Heart left ventricle (tissue), 16 donors: ENCODE results near the gene ORM2. TPM values are rescaled to one million over a fixed set of nuclear protein-coding genes. Genes with fewer than 3 reads are reported as not detected.

Experiments
- ATAC-seq, 4 donors: fragments of 200-7000 bp; cut with Tn5 transposase; one replicate each; pipeline ENCODE4 v1.9.1; 2020 to 2022; ENCODE audit warnings: moderate library complexity in 4 of 4, mild to moderate bottlenecking in 3 of 4, moderate number of reproducible peaks in 1 of 4
- DNase-seq, 5 donors: peaks; one replicate each; pipeline ENCODE4 v3.0.0-alpha.2; 2020
- H3K27ac ChIP-seq, 12 donors: fragments of 200-600 bp; sonication (generic) in 4 of 12; one replicate each; pipeline versions ENCODE4 v1.5.0 to v1.8.0; 2016 to 2022; ENCODE audit warnings: mild to moderate bottlenecking in 2 of 12
- H3K27me3 ChIP-seq, 9 donors: fragments of 200-600 bp; sonication (generic) in 2 of 9; one replicate each; pipeline versions ENCODE4 v1.5.1 to v1.8.0; 2016 to 2022; ENCODE audit warnings: mild to moderate bottlenecking in 3 of 9
- H3K36me3 ChIP-seq, 9 donors: fragments of 200-600 bp; sonication (generic) in 2 of 9; one replicate each; pipeline versions ENCODE4 v1.5.0 to v1.8.0; 2018 to 2022; ENCODE audit warnings: mild to moderate bottlenecking in 2 of 9
- H3K4me1 ChIP-seq, 12 donors: fragments of 200-600 bp; sonication (generic) in 4 of 12; one replicate each; pipeline versions ENCODE4 v1.5.0 to v1.8.0; 2016 to 2022; ENCODE audit warnings: mild to moderate bottlenecking in 3 of 12
- H3K4me3 ChIP-seq, 12 donors: fragments of 200-600 bp; sonication (generic) in 4 of 12; one replicate each; pipeline versions ENCODE4 v1.5.0 to v1.8.0; 2017 to 2022; ENCODE audit warnings: mild to moderate bottlenecking in 9 of 12, moderate library complexity in 4 of 12
- H3K9me3 ChIP-seq, 12 donors: fragments of 200-600 bp; sonication (generic) in 4 of 12; one replicate each; pipeline versions ENCODE4 v1.5.0 to v1.8.0; 2016 to 2022; ENCODE audit warnings: mild to moderate bottlenecking in 1 of 12
- POLR2A ChIP-seq, 2 donors: fragments of 450-650 bp; IDR thresholded peaks; one replicate each; pipeline ENCODE4 v1.6.1; 2017; ENCODE audit warnings: antibody characterized with exemption in 2 of 2, mild to moderate bottlenecking in 2 of 2, moderate library complexity in 2 of 2
- WGBS, 4 donors: extraction: QIAGEN DNeasy Blood & Tissue Kit in 2 of 4; methylation state at CpG; one replicate each; pipeline versions ENCODE4 v1.1.5 to v1.1.7; 2013 to 2018; 5-methylcytosine and 5-hydroxymethylcytosine counted together
- intact Hi-C, 10 donors: fragments of 100-400 bp; cut with DNase I; formaldehyde crosslinking; loops; one replicate each; pipeline versions ENCODE4 v1.11.1 to v1.14.2; 2022
- polyA plus RNA-seq, 2 donors: library from polyadenylated mRNA; stranded (reverse); fragments of 200-250 nt; gene quantifications; one replicate each; pipeline ENCODE4 v1.2.3, GENCODE V29; 2013
- total RNA-seq, 9 donors: library from RNA; depleted of rRNA in 2 of 9; stranded (reverse); fragments of >200 nt in 2 of 9; fragmentation: NEBNext Ultra II Directional in 3 of 9; extraction: Animal tissue kit (Norgen Biotek cat#: 25700) in 3 of 9; gene quantifications; one replicate each; pipeline versions ENCODE4 v1.1.0 to v1.2.4, GENCODE V29; 2016 to 2023
- TF ChIP-seq, protein P1 (sequence below), 12 donors: fragments of 200-600 bp; sonication (generic) in 4 of 12; IDR thresholded peaks; one replicate each; pipeline versions ENCODE4 v1.5.0 to v1.8.0; 2018 to 2022; ENCODE audit warnings: antibody characterized with exemption in 12 of 12, mild to moderate bottlenecking in 5 of 12
- donor health status: ischemic (EF 13 %, LVEDD 7.1; RV severe dilation, severe dysfunction).
- donor health status: healthy with polysubstance abuse.
- donor health status: DM: no; HTN: yes; CAD: no.
- donor health status: DM: no; HTN: no; CAD: no.
- donor health status: ischemic (EF 25% LVEDD 6.9; RV normal size, moderate dysfunction).
- donor health status: ischemic (EF 25% LVEDD 5.7; RV mildly dilated, moderate dysfunction).
- donor health status: healthy.
- donor health status: DM: yes; HTN: yes; CAD: no.
- donor health status: ischemic (EF 35%, LVEDD 5.7; RV mildly dilated, moderate dysfunction).
- donor health status: nonischemic (EF 11% LVEDD 7.7; RV severe dilation, severe dysfunction).
- donor health status: DM: yes; HTN: yes; CAD: no.
- donor health status: PGD.
- donor health status: ischemic (EF 29% LVEDD 5.4; RV normal size, mild dysfunction).
- donor health status: nonischemic (EF 23%, LVEDD 6.1; RV moderate dilation, normal function).

Gene ORM2
- total and polyA plus RNA-seq, 11 donors = 0.14 TPM; not detected in 10

DNA sequence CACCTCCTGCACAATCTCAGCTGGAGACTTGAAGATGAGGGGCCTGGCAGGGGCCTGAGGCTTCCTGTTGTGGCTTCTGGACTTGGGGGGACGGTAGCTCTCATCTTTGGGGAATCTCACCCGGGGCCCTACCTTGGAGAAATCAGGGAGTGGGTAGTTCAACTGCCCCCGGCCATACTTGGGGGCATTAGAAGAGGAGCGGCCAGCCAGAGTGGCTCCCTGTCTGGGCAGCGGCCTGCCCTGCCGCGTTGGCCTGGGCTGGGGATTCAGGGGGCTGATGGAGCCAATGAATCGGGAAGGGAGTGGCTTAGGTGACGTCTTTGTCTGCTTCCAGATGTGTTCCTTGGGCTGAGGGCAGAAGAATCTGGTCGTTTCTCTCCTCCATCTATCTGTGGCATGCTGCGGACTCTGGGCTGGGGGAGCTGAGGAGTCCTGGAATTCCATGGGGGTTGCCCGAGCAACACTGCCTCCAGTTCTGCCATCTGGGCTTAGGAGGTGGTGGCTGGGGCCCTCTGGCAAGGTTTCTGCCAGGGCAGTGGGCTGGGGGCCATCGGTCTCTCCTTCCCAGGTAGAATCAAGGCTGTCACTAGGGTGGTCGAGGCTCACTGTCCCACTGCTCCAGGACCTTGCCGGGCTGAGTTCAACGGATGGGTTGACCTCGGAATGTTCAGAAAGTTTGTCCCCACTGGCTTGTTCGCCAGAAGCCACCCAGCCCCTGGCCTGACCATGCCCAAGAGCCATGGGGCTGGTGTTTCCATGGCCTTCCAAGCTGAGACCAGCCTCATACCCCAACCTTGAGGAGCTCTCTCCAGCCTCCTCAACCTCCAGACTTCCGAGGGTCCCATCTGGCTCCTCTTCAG, 47.1 kb downstream of the ORM2 start:
- DNase-seq (peak in 2 of 5 donors; percentile 3 to 40), ATAC-seq (no peak)
- no peaks in the 10 kb centered on the region for H3K9me3 ChIP-seq
- intact Hi-C loops = no loop called here
- H3K4me3 ChIP-seq = no peak overlapping the region
- H3K27me3 ChIP-seq = no peaks in the 10 kb centered on the region
- peaks cover 0 to 75% (median 44%) of the 10 kb centered on the region in 9 donors for H3K36me3 ChIP-seq
- peak overlapping the region in 1 of 12 donors; percentile 15 for H3K27ac ChIP-seq
- H3K4me1 ChIP-seq = peaks cover 0 to 66% (median 13%) of the 10 kb centered on the region in 12 donors
- TF ChIP-seq POLR2A (IDR thresholded peaks at IDR 0.05) = no peak
- TF ChIP-seq, protein P1, sequence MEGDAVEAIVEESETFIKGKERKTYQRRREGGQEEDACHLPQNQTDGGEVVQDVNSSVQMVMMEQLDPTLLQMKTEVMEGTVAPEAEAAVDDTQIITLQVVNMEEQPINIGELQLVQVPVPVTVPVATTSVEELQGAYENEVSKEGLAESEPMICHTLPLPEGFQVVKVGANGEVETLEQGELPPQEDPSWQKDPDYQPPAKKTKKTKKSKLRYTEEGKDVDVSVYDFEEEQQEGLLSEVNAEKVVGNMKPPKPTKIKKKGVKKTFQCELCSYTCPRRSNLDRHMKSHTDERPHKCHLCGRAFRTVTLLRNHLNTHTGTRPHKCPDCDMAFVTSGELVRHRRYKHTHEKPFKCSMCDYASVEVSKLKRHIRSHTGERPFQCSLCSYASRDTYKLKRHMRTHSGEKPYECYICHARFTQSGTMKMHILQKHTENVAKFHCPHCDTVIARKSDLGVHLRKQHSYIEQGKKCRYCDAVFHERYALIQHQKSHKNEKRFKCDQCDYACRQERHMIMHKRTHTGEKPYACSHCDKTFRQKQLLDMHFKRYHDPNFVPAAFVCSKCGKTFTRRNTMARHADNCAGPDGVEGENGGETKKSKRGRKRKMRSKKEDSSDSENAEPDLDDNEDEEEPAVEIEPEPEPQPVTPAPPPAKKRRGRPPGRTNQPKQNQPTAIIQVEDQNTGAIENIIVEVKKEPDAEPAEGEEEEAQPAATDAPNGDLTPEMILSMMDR (IDR thresholded peaks at IDR 0.05) = no peak
- WGBS, 4 donors = 93 to 96% (median 96%) methylated on average over 15 to 19 of the region's 19 CpGs

DNA sequence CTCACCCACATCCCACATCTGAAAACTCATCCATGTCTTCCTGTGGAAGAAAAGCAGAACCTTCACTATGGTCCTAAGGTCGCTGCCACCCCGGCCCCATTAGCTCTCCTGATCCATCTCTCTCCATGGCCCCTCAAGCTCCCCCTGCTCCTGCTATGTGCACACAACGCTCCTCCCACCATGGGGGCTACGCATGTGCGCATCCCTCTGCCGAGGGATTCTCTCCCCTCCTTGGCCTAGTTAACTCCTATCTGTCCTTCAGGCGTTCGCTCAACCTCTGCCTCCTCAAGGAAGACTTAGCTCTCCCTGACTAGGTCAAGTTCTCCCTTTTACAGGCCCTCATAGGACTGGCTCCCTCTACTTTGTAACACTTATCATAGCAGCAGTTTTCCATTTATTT, 48.3 kb downstream of the ORM2 start:
- ATAC-seq = no peak
- peak in 2 of 5 donors; percentile 6 to 42 for DNase-seq
- no peaks in the 10 kb centered on the region for H3K9me3 ChIP-seq
- H3K27ac ChIP-seq = no peak overlapping the region
- 92 to 95% (median 92%) methylated on average over 8 of the region's 8 CpGs for WGBS, 4 donors
- TF ChIP-seq POLR2A (IDR thresholded peaks at IDR 0.05) = no peak
- TF ChIP-seq, protein P1 (IDR thresholded peaks at IDR 0.05) = no peak
- no peak overlapping the region for H3K4me3 ChIP-seq
- H3K4me1 ChIP-seq = peaks cover 0 to 66% (median 9%) of the 10 kb centered on the region in 12 donors
- peaks cover 0 to 74% (median 44%) of the 10 kb centered on the region in 9 donors for H3K36me3 ChIP-seq
- no peaks in the 10 kb centered on the region for H3K27me3 ChIP-seq
- intact Hi-C loops = no loop called here

DNA sequence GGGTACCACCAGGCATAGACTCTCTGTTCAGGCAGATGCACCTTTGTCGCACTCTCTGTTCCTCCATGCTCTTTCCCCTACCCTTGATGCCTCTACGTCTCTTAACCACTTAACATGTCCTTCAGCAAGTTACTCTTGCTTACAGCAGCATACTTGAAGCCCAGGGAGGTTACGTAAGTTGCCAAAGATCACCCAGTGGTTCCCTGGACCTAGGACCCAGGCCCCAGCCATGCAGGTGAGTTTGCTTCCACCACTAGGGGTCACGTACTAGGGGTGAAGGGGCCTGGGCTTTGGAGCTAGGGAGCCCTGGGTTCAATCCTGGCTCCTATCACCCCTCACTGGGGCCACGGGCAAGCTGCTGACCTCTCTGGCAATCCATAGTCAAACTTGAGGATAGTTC, 49.2 kb downstream of the ORM2 start:
- Histone ChIP-seq H3K4me1 (peaks cover 0 to 66% (median 15%) of the 10 kb centered on the region in 12 donors), H3K27me3 (no peaks in the 10 kb centered on the region), H3K36me3 (peaks cover 0 to 66% (median 40%) of the 10 kb centered on the region in 9 donors), H3K27ac (no peak overlapping the region), H3K9me3 (no peaks in the 10 kb centered on the region), H3K4me3 (no peak overlapping the region)
- TF ChIP-seq, protein P1 (IDR thresholded peaks at IDR 0.05) = no peak
- 94 to 98% (median 95%) methylated on average over 5 of the region's 5 CpGs for WGBS, 4 donors
- intact Hi-C loops = no loop called here
- ATAC-seq (no peak), DNase-seq (peak in 2 of 5 donors; percentile 5 to 28)

Other genes starting within 250 kb of the ORM2 start
- gene KIF12, start 230.6 kb upstream of the ORM2 start, total RNA-seq = under 1 TPM in 1 of 9 donors, not detected in 8; 0.21 TPM
- under 1 TPM in 1 of 2 donors, not detected in 1; 0.08 TPM for gene KIF12, start 230.6 kb upstream of the ORM2 start, polyA plus RNA-seq
- gene COL27A1, start 174.3 kb upstream of the ORM2 start, total RNA-seq = 10 to 100 TPM in 1 of 9 donors, 1 to 10 TPM in 8; 2.3 to 10.8 (median 5.2) TPM
- 10 to 100 TPM in 1 of 2 donors, 1 to 10 TPM in 1; 2.7 to 14.2 TPM for gene COL27A1, start 174.3 kb upstream of the ORM2 start, polyA plus RNA-seq
- under 1 TPM in 2 of 9 donors, not detected in 7; 0.51 to 0.80 TPM for gene ORM1, start 6.8 kb upstream of the ORM2 start, total RNA-seq
- under 1 TPM in 1 of 2 donors, not detected in 1; 1.00 TPM for gene ORM1, start 6.8 kb upstream of the ORM2 start, polyA plus RNA-seq
- 10 to 100 TPM in 2 of 9 donors, 1 to 10 TPM in 7; 2.5 to 30.8 (median 4.3) TPM for gene AKNA, start 58.1 kb downstream of the ORM2 start, total RNA-seq
- 1 to 10 TPM; 4.4 to 4.6 TPM for gene AKNA, start 58.1 kb downstream of the ORM2 start, polyA plus RNA-seq
- 1 to 10 TPM in 3 of 9 donors, under 1 TPM in 6; 0.12 to 1.4 (median 0.56) TPM for gene WHRN, start 175.6 kb downstream of the ORM2 start, total RNA-seq
- gene WHRN, start 175.6 kb downstream of the ORM2 start, polyA plus RNA-seq = under 1 TPM; 0.37 to 0.61 TPM